Heart left ventricle (tissue), 16 donors: ENCODE data around the gene IFIT1. TPM values are rescaled to one million over a fixed set of nuclear protein-coding genes. Genes with fewer than 3 reads are reported as not detected.

ENCODE experiments used
- ATAC-seq, 4 donors: fragments of 200-7000 bp; cut with Tn5 transposase; one replicate each; pipeline ENCODE4 v1.9.1; 2020 to 2022; ENCODE audit warnings: moderate library complexity in 4 of 4, mild to moderate bottlenecking in 3 of 4, moderate number of reproducible peaks in 1 of 4
- DNase-seq, 5 donors: peaks; one replicate each; pipeline ENCODE4 v3.0.0-alpha.2; 2020
- H3K27ac ChIP-seq, 12 donors: fragments of 200-600 bp; sonication (generic) in 4 of 12; one replicate each; pipeline versions ENCODE4 v1.5.0 to v1.8.0; 2016 to 2022; ENCODE audit warnings: mild to moderate bottlenecking in 2 of 12
- H3K27me3 ChIP-seq, 9 donors: fragments of 200-600 bp; sonication (generic) in 2 of 9; one replicate each; pipeline versions ENCODE4 v1.5.1 to v1.8.0; 2016 to 2022; ENCODE audit warnings: mild to moderate bottlenecking in 3 of 9
- H3K36me3 ChIP-seq, 9 donors: fragments of 200-600 bp; sonication (generic) in 2 of 9; one replicate each; pipeline versions ENCODE4 v1.5.0 to v1.8.0; 2018 to 2022; ENCODE audit warnings: mild to moderate bottlenecking in 2 of 9
- H3K4me1 ChIP-seq, 12 donors: fragments of 200-600 bp; sonication (generic) in 4 of 12; one replicate each; pipeline versions ENCODE4 v1.5.0 to v1.8.0; 2016 to 2022; ENCODE audit warnings: mild to moderate bottlenecking in 3 of 12
- H3K4me3 ChIP-seq, 12 donors: fragments of 200-600 bp; sonication (generic) in 4 of 12; one replicate each; pipeline versions ENCODE4 v1.5.0 to v1.8.0; 2017 to 2022; ENCODE audit warnings: mild to moderate bottlenecking in 9 of 12, moderate library complexity in 4 of 12
- H3K9me3 ChIP-seq, 12 donors: fragments of 200-600 bp; sonication (generic) in 4 of 12; one replicate each; pipeline versions ENCODE4 v1.5.0 to v1.8.0; 2016 to 2022; ENCODE audit warnings: mild to moderate bottlenecking in 1 of 12
- POLR2A ChIP-seq, 2 donors: fragments of 450-650 bp; IDR thresholded peaks; one replicate each; pipeline ENCODE4 v1.6.1; 2017; ENCODE audit warnings: antibody characterized with exemption in 2 of 2, mild to moderate bottlenecking in 2 of 2, moderate library complexity in 2 of 2
- WGBS, 4 donors: extraction: QIAGEN DNeasy Blood & Tissue Kit in 2 of 4; methylation state at CpG; one replicate each; pipeline versions ENCODE4 v1.1.5 to v1.1.7; 2013 to 2018; 5-methylcytosine and 5-hydroxymethylcytosine counted together
- intact Hi-C, 10 donors: fragments of 100-400 bp; cut with DNase I; formaldehyde crosslinking; loops; one replicate each; pipeline versions ENCODE4 v1.11.1 to v1.14.2; 2022
- polyA plus RNA-seq, 2 donors: library from polyadenylated mRNA; stranded (reverse); fragments of 200-250 nt; gene quantifications; one replicate each; pipeline ENCODE4 v1.2.3, GENCODE V29; 2013
- total RNA-seq, 9 donors: library from RNA; depleted of rRNA in 2 of 9; stranded (reverse); fragments of >200 nt in 2 of 9; fragmentation: NEBNext Ultra II Directional in 3 of 9; extraction: Animal tissue kit (Norgen Biotek cat#: 25700) in 3 of 9; gene quantifications; one replicate each; pipeline versions ENCODE4 v1.1.0 to v1.2.4, GENCODE V29; 2016 to 2023
- TF ChIP-seq, protein P1 (sequence below), 12 donors: fragments of 200-600 bp; sonication (generic) in 4 of 12; IDR thresholded peaks; one replicate each; pipeline versions ENCODE4 v1.5.0 to v1.8.0; 2018 to 2022; ENCODE audit warnings: antibody characterized with exemption in 12 of 12, mild to moderate bottlenecking in 5 of 12
- donor health status: ischemic (EF 13 %, LVEDD 7.1; RV severe dilation, severe dysfunction).
- donor health status: healthy with polysubstance abuse.
- donor health status: DM: no; HTN: yes; CAD: no.
- donor health status: DM: no; HTN: no; CAD: no.
- donor health status: ischemic (EF 25% LVEDD 6.9; RV normal size, moderate dysfunction).
- donor health status: ischemic (EF 25% LVEDD 5.7; RV mildly dilated, moderate dysfunction).
- donor health status: healthy.
- donor health status: DM: yes; HTN: yes; CAD: no.
- donor health status: ischemic (EF 35%, LVEDD 5.7; RV mildly dilated, moderate dysfunction).
- donor health status: nonischemic (EF 11% LVEDD 7.7; RV severe dilation, severe dysfunction).
- donor health status: DM: yes; HTN: yes; CAD: no.
- donor health status: PGD.
- donor health status: ischemic (EF 29% LVEDD 5.4; RV normal size, mild dysfunction).
- donor health status: nonischemic (EF 23%, LVEDD 6.1; RV moderate dilation, normal function).

The IFIT1 gene
- total and polyA plus RNA-seq, 11 donors = 5.5 to 58.2 (median 25.4) TPM

GRCh38 chr10:89357975-89358374 is 34.4 kb upstream of the IFIT1 start:
- H3K4me3 ChIP-seq = no peak overlapping the region
- TF ChIP-seq, protein P1, sequence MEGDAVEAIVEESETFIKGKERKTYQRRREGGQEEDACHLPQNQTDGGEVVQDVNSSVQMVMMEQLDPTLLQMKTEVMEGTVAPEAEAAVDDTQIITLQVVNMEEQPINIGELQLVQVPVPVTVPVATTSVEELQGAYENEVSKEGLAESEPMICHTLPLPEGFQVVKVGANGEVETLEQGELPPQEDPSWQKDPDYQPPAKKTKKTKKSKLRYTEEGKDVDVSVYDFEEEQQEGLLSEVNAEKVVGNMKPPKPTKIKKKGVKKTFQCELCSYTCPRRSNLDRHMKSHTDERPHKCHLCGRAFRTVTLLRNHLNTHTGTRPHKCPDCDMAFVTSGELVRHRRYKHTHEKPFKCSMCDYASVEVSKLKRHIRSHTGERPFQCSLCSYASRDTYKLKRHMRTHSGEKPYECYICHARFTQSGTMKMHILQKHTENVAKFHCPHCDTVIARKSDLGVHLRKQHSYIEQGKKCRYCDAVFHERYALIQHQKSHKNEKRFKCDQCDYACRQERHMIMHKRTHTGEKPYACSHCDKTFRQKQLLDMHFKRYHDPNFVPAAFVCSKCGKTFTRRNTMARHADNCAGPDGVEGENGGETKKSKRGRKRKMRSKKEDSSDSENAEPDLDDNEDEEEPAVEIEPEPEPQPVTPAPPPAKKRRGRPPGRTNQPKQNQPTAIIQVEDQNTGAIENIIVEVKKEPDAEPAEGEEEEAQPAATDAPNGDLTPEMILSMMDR (IDR thresholded peaks at IDR 0.05) = no peak
- H3K9me3 ChIP-seq = peaks cover 0 to 10% (median 0%) of the 10 kb centered on the region in 12 donors
- no peak overlapping the region for H3K27ac ChIP-seq
- intact Hi-C loops = loop anchor here in 1 of 10 donors (5.0 kb wide), 1 partner anchor 56 kb away; the partner anchor contains the start of gene IFIT2
- WGBS, 4 donors = 80 to 98% (median 87%) methylated on average over 2 of the region's 2 CpGs
- no peaks in the 10 kb centered on the region for H3K27me3 ChIP-seq
- DNase-seq = no peak
- no peaks in the 10 kb centered on the region for H3K36me3 ChIP-seq
- H3K4me1 ChIP-seq = peaks cover 0 to 10% (median 0%) of the 10 kb centered on the region in 12 donors
- ATAC-seq = no peak

- TF ChIP-seq, protein P1 (IDR thresholded peaks at IDR 0.05) = no peak
- Histone ChIP-seq H3K27ac (no peak overlapping the region), H3K4me1 (peaks cover 0 to 15% (median 0%) of the 10 kb centered on the region in 12 donors), H3K4me3 (no peak overlapping the region), H3K9me3 (no peaks in the 10 kb centered on the region), H3K27me3 (no peaks in the 10 kb centered on the region), H3K36me3 (no peaks in the 10 kb centered on the region)
- ATAC-seq = peak in 1 of 4 donors; percentile 24
- intact Hi-C loops = no loop called here
- DNase-seq = no peak
These were observed 32.3 kb upstream of the IFIT1 start for GRCh38 chr10:89360157-89360556.

- Histone ChIP-seq H3K36me3 (no peaks in the 10 kb centered on the region), H3K27ac (no peak overlapping the region), H3K9me3 (no peaks in the 10 kb centered on the region), H3K27me3 (no peaks in the 10 kb centered on the region), H3K4me1 (peaks cover 0 to 24% (median 6%) of the 10 kb centered on the region in 12 donors), H3K4me3 (no peak overlapping the region)
- ATAC-seq (no peak), DNase-seq (no peak)
- TF ChIP-seq, protein P1 (IDR thresholded peaks at IDR 0.05) = no peak
- TF ChIP-seq POLR2A (IDR thresholded peaks at IDR 0.05) = no peak
- intact Hi-C loops = no loop called here
These were observed 29.5 kb upstream of the IFIT1 start for GRCh38 chr10:89362929-89363328.

- no peak overlapping the region for H3K4me3 ChIP-seq
- DNase-seq (no peak), ATAC-seq (no peak)
- intact Hi-C loops = no loop called here
- peaks cover 0 to 30% (median 6%) of the 10 kb centered on the region in 12 donors for H3K4me1 ChIP-seq
- H3K27ac ChIP-seq = no peak overlapping the region
- no peak for TF ChIP-seq POLR2A (IDR thresholded peaks at IDR 0.05)
- TF ChIP-seq, protein P1 (IDR thresholded peaks at IDR 0.05) = no peak
- H3K9me3 ChIP-seq = no peaks in the 10 kb centered on the region
- no peaks in the 10 kb centered on the region for H3K27me3 ChIP-seq
- no peaks in the 10 kb centered on the region for H3K36me3 ChIP-seq
- 59 to 69% (median 64%) methylated on average over 6 of the region's 6 CpGs for WGBS, 4 donors
These were observed 28.5 kb upstream of the IFIT1 start for GRCh38 chr10:89363729-89364442.
